Mucosa of descending colon (tissue), 3 donors: ENCODE measurements around the gene TCF20. TPM values are rescaled to one million over a fixed set of nuclear protein-coding genes. Genes with fewer than 3 reads are reported as not detected.

Experiments used
- ATAC-seq: fragments of 200-7000 bp; cut with Tn5 transposase; one replicate; pipeline ENCODE4 v1.9.1; 2020; ENCODE audit warnings: mild to moderate bottlenecking, moderate library complexity
- DNase-seq, 3 donors: peaks; one replicate each; pipeline ENCODE4 v3.0.0-alpha.2; 2020
- H3K36me3 ChIP-seq: fragments of 200-600 bp; one replicate; pipeline ENCODE4 v1.8.0; 2021; ENCODE audit warnings: low read depth, mild to moderate bottlenecking
- H3K4me1 ChIP-seq: fragments of 200-600 bp; one replicate; pipeline ENCODE4 v1.8.0; 2021; ENCODE audit warnings: low read depth, mild to moderate bottlenecking
- H3K4me3 ChIP-seq: fragments of 200-600 bp; one replicate; pipeline ENCODE4 v1.8.0; 2021; ENCODE audit warnings: mild to moderate bottlenecking
- H3K9me3 ChIP-seq: fragments of 200-600 bp; one replicate; pipeline ENCODE4 v1.8.0; 2021; ENCODE audit warnings: mild to moderate bottlenecking
- intact Hi-C, 2 donors: fragments of 100-400 bp; cut with DNase I in 1 of 2; cut with micrococcal nuclease in 1 of 2; formaldehyde crosslinking; loops; one replicate each; pipeline versions ENCODE4 v1.11.0 to v1.11.1; 2022; cut with DNase I, micrococcal nuclease
- total RNA-seq, 3 donors: library from RNA; stranded (reverse); fragmentation: NEBNext Ultra II Directional in 2 of 3; extraction: Animal tissue kit (Norgen Biotek cat#: 25700) in 2 of 3; gene quantifications; one replicate each; pipeline versions ENCODE4 v1.2.1 to v1.2.4, GENCODE V29; 2021 to 2023
- TF ChIP-seq, protein P1 (sequence below): fragments of 200-600 bp; IDR thresholded peaks from one replicate; pipeline ENCODE4 v1.8.0; 2022; ENCODE audit warnings: antibody characterized with exemption, mild to moderate bottlenecking
- donor health status: DM: no; HTN: no; CAD: no; lungs with moderate emphysema.
- donor health status: DM: no; HTN: no; CAD: no.
- donor health status: DM: no; HTN: yes; CAD: no.

Gene TCF20
- total RNA-seq, 3 donors from 2014 or later = 50.6 to 62.8 (median 58.2) TPM

DNA sequence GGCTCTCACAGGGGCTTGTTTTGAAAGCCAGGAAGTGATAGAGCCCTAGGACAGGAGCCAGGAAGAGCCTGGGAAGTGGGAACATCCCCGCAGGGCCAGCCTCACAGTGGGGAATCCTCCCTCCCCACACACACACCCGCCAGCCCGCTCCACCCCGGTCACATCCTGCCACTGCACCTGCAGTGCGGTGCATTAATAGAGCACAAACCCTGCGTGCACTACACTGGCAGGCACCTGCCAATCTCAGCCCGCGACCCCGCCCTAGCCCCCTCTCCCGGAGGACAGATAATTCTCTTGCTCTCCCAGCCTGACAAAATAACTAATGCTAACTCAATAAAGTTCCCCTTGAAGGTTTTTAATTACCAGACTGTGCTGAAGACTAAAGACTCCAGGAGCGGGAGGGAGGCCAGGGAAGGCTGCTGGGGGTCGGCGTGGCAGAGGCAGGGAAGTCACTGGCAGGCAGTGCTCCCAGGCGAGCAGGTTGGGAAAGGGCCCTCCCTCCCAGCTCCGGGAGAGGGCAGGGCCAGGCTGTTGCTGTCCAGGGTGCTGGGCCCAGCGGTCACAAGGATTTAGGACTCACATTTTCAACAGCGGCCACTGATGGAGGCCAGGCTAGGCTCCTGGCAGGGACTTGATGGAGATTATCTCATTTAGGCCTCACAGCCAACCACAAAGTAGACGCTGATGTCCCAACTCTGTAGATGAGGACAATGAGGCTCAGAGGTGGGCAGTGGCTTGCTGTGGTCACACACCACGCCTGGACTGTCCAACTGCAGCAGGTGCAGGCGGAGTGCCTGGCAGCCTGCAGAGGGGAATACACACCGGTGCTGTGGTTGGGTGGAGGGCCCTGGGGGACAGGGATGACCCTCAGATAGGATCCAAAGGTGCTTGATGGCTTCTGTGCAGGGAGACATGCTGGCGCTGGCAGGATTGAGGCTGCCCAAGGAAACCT, 23.9 kb upstream of the TCF20 start:
- Histone ChIP-seq H3K4me1 (peaks cover 36% of the 10 kb centered on the region), H3K36me3 (no peaks in the 10 kb centered on the region), H3K4me3 (no peak overlapping the region), H3K9me3 (no peaks in the 10 kb centered on the region)
- DNase-seq (peak in 2 of 3 donors; percentile 78 to 83), ATAC-seq (peak; percentile 71)
- TF ChIP-seq, protein P1, sequence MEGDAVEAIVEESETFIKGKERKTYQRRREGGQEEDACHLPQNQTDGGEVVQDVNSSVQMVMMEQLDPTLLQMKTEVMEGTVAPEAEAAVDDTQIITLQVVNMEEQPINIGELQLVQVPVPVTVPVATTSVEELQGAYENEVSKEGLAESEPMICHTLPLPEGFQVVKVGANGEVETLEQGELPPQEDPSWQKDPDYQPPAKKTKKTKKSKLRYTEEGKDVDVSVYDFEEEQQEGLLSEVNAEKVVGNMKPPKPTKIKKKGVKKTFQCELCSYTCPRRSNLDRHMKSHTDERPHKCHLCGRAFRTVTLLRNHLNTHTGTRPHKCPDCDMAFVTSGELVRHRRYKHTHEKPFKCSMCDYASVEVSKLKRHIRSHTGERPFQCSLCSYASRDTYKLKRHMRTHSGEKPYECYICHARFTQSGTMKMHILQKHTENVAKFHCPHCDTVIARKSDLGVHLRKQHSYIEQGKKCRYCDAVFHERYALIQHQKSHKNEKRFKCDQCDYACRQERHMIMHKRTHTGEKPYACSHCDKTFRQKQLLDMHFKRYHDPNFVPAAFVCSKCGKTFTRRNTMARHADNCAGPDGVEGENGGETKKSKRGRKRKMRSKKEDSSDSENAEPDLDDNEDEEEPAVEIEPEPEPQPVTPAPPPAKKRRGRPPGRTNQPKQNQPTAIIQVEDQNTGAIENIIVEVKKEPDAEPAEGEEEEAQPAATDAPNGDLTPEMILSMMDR = no peak
- intact Hi-C loops = no loop called here

DNA sequence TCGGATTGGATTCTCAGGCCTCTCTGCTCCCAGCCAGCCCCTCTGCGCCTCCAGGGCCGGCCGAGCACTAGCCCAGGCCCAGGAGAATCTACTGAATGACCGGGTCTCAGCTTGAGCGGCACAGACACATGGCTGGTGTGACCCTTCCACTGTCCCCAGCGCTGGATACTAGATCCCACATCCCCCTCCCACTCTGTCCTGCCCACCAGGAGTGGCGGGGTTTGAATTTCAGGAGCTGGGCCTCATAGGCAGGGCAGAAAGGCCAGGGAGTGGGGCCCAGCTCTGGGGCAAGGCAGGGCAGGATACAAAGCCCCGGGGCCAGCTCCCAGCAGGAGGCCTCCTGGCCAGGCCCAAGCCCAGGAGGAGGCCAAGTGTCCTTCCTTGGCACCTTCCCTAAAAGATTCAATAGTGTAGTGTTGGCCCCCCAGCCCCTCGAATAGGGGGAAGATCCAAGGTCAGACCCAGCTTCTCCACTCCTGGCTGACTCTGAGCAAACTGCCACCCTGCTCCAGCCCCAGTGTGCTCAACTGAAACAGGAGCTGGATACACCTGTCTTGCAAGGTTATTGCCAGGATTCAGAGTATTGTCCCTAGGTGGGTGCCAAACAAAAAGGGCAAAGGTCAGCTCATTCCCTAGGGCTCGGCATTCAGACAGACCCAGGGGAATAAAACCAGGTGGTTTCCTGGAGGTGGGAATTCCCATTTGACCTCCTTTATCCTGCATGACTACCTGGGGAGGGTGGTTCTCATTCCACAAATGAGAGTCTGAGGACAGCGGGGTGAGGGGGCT, 22.5 kb upstream of the TCF20 start:
- DNase-seq = peak in 2 of 3 donors; percentile 54 to 76
- ATAC-seq = peak; percentile 77

DNA sequence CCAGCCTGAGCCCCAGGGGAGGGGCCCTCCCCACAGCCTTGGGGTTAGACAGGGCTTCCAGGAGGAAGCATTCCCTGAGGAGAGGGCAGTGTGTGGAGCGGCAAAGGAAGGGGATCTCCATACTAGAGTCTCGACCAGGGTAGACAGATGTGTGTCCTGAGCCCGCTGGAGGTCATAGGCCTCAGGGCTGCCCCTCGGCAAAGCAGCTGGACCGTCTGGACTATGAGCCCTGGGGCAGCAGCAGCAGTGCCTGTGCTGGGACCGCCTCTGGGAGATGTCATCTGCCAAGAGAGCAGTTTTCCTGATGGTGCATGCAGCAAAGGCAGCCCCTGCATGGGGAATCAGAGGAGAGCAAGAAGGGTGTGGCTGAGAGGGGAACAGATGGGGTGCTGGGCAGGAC, 20.8 kb upstream of the TCF20 start:
- intact Hi-C loops = no loop called here
- Histone ChIP-seq H3K4me1 (peaks cover 33% of the 10 kb centered on the region), H3K4me3 (no peak overlapping the region), H3K9me3 (no peaks in the 10 kb centered on the region), H3K36me3 (no peaks in the 10 kb centered on the region)
- TF ChIP-seq, protein P1 = no peak
- DNase-seq (no peak), ATAC-seq (no peak)

More for the DNA sequence above, 22.5 kb upstream of the TCF20 start:
- TF ChIP-seq, protein P1 = no peak
- peaks cover 36% of the 10 kb centered on the region for H3K4me1 ChIP-seq
- no peaks in the 10 kb centered on the region for H3K9me3 ChIP-seq
- H3K36me3 ChIP-seq = no peaks in the 10 kb centered on the region
- intact Hi-C loops = no loop called here
- H3K4me3 ChIP-seq = no peak overlapping the region

DNA sequence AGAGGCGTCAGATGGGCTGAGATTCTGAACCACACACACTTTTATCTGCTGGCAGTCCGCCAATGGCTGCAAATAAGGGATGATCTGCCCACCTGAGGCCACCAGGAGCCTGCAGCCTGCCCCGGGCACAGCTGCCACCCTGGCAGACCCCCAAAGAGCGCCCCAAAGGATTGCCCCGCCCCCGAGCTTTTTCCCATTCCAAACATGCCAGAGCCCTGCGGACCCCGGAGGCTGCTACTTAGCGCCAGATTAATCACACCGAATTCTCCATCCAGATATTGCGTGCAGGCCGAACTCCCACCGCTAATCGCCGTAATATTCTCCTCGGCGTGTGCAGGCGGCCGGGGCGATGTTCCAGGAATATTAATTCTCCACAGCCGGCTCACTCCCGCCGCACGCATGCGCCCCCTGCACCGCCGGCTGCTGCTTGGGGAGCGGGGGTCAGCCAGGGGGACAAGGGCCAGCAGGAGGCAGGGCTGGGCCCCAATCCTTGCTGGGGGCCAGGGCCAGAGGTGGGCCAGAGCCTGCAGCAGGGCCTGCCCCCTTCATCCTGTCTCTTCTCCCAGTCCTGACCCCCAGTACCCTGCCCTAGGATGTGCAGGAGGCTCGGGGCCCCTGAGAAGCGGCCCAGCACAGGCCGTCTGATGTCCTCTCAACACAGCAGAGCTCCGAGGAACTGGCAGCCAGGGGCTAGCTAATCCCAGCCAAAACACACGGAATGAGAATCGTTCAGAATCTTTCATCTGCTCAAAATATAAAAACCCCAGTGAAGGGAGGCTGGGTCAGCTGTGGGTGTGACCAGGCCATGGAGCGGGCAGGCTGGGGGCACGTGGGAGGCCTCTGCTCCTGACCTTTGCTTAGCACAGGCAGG, 19.5 kb upstream of the TCF20 start:
- peak in 2 of 3 donors; percentile 31 to 37 for DNase-seq
- Histone ChIP-seq H3K9me3 (no peaks in the 10 kb centered on the region), H3K4me1 (peaks cover 33% of the 10 kb centered on the region), H3K4me3 (no peak overlapping the region), H3K36me3 (no peaks in the 10 kb centered on the region)
- no peak for ATAC-seq
- TF ChIP-seq, protein P1 = no peak
- intact Hi-C loops = no loop called here

DNA sequence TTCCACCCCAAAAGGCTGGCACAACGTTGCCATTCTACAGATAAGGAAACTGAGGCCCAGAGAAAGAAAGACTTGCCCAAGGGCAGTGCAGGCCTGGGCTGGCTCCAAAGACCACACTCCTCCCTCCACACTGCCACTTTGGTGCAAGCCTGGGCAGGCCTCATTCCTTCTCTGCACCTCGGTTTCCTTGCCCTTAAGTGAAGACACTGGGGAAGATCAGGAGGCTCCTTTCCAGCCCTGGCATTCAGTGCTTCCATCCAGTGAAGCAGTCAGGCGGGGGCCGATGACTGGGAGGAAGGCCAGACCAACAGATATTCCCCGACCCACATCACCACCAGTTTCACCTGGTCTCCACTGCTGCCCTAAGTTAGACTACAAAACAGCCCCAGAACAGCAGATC, 18.3 kb upstream of the TCF20 start:
- H3K9me3 ChIP-seq = no peaks in the 10 kb centered on the region
- ATAC-seq (no peak), DNase-seq (no peak)
- H3K4me1 ChIP-seq = peaks cover 30% of the 10 kb centered on the region
- H3K36me3 ChIP-seq = no peaks in the 10 kb centered on the region
- TF ChIP-seq, protein P1 = no peak
- intact Hi-C loops = no loop called here
- no peak overlapping the region for H3K4me3 ChIP-seq
